Naive thymus-derived CD4-positive, alpha-beta T cell (primary cell): ENCODE data around the gene ADAMTS9. TPM values are rescaled to one million over a fixed set of nuclear protein-coding genes. Genes with fewer than 3 reads are reported as not detected.

Experiments
- ATAC-seq: fragments of 150-1000 bp; cut with Tn5 transposase; 2 replicates; pipeline ENCODE4 v1.10.0; 2021; ENCODE audit warnings: mild to moderate bottlenecking, moderate library complexity
- CTCF ChIA-PET: fragments of 350-600 bp; sonication (Branson Sonifier 250); formaldehyde crosslinking; loops from one replicate; lab custom pipeline; 2021; ENCODE audit warnings: antibody characterized with exemption; lab: Charles Lee
- POLR2A ChIA-PET: fragments of 350-600 bp; sonication (Branson Sonifier 250); formaldehyde crosslinking; loops from one replicate; lab custom pipeline; 2021; ENCODE audit warnings: antibody characterized with exemption, inconsistent platforms; lab: Charles Lee
- DNase-seq, 9 donors: peaks; one replicate each; pipeline versions ENCODE4 v3.0.0 to v3.0.0-alpha.2; 2020 to 2022; ENCODE audit warnings: mixed read lengths in 1 of 9
- H3K27ac ChIP-seq: one replicate; pipeline ENCODE4 v1.7.0; 2013; ENCODE audit warnings: mild to moderate bottlenecking, low read depth, low read length, moderate library complexity
- H3K27me3 ChIP-seq, 2 donors: one replicate each; pipeline ENCODE4 v1.7.0; 2013; ENCODE audit warnings: low read length in 2 of 2, mild to moderate bottlenecking in 2 of 2, moderate library complexity in 2 of 2; ENCODE audit not compliant: control insufficient read depth in 2 of 2, insufficient read depth in 2 of 2
- H3K36me3 ChIP-seq, 3 experiments: 1 replicate in 2 of 3; 2 replicates in 1 of 3; pipeline ENCODE4 v1.7.0; 2013; ENCODE audit warnings: low read length in 3 of 3, mild to moderate bottlenecking in 3 of 3, moderate library complexity in 1 of 3; ENCODE audit not compliant: insufficient read depth in 3 of 3, control insufficient read depth in 2 of 3
- H3K4me1 ChIP-seq, 2 donors: one replicate each; pipeline ENCODE4 v1.7.0; 2013; ENCODE audit warnings: low read length in 2 of 2, mild to moderate bottlenecking in 2 of 2, moderate library complexity in 1 of 2; ENCODE audit not compliant: control insufficient read depth in 2 of 2, insufficient read depth in 2 of 2
- H3K4me3 ChIP-seq: 2 replicates; pipeline ENCODE4 v1.7.0; 2013; ENCODE audit warnings: mild to moderate bottlenecking, low read length
- H3K9me3 ChIP-seq, 3 experiments: 1 replicate in 2 of 3; 2 replicates in 1 of 3; pipeline ENCODE4 v1.7.0; 2013; ENCODE audit warnings: low read length in 3 of 3; ENCODE audit not compliant: control insufficient read depth in 2 of 3
- H3K27ac Mint-ChIP-seq, 9 donors: one replicate each; pipeline ENCODE4 v1.8.0; 2020 to 2022; ENCODE audit warnings: mixed read lengths in 9 of 9, mild to moderate bottlenecking in 8 of 9, moderate library complexity in 5 of 9, inconsistent platforms in 2 of 9
- H3K27me3 Mint-ChIP-seq, 5 donors: one replicate each; pipeline ENCODE4 v1.8.0; 2021 to 2022; ENCODE audit warnings: mixed read lengths in 5 of 5, mild to moderate bottlenecking in 1 of 5
- H3K36me3 Mint-ChIP-seq, 5 donors: one replicate each; pipeline ENCODE4 v1.8.0; 2020 to 2022; ENCODE audit warnings: mixed read lengths in 5 of 5, mild to moderate bottlenecking in 3 of 5, inconsistent platforms in 1 of 5
- H3K4me1 Mint-ChIP-seq, 7 donors: one replicate each; pipeline ENCODE4 v1.8.0; 2020 to 2022; ENCODE audit warnings: mixed read lengths in 7 of 7, mild to moderate bottlenecking in 3 of 7, inconsistent platforms in 1 of 7
- H3K4me3 Mint-ChIP-seq, 10 donors: one replicate each; pipeline ENCODE4 v1.8.0; 2020 to 2022; ENCODE audit warnings: mild to moderate bottlenecking in 10 of 10, mixed read lengths in 10 of 10, moderate library complexity in 6 of 10, inconsistent platforms in 2 of 10
- H3K9me3 Mint-ChIP-seq, 11 donors: one replicate each; pipeline ENCODE4 v1.8.0; 2020 to 2022; ENCODE audit warnings: mixed read lengths in 11 of 11, mild to moderate bottlenecking in 4 of 11, inconsistent platforms in 1 of 11, moderate library complexity in 1 of 11
- intact Hi-C, 2 donors: fragments of 100-400 bp; cut with micrococcal nuclease; formaldehyde crosslinking; loops; one replicate each; pipeline ENCODE4 v1.15.1; 2023
- polyA plus RNA-seq, 2 donors: library from polyadenylated mRNA; unstranded; fragments of 300-500 nt; fragmentation: Illumina TruSeq; gene quantifications; one replicate each; pipeline ENCODE4 v1.2.3, GENCODE V29; 2021
- total RNA-seq, 6 experiments: library from RNA in 5 of 6; stranded (reverse) in 5 of 6; gene quantifications; 1 replicate in 5 of 6; 2 replicates in 1 of 6; pipeline ENCODE4 v1.2.3 and lab custom pipeline; 2021 to 2026

ADAMTS9 gene
- total and polyA plus RNA-seq, 7 experiments from 2014 or later = not detected

GRCh38 chr3:64523324-64523723 is 164.5 kb downstream of the ADAMTS9 start:
- Mint-ChIP-seq H3K27me3 (peaks cover 0 to 11% (median 4%) of the 10 kb centered on the region in 5 donors), H3K27ac (no peak overlapping the region), H3K4me3 (no peak overlapping the region), H3K36me3 (no peaks in the 10 kb centered on the region), H3K4me1 (no peaks in the 10 kb centered on the region), H3K9me3 (peaks cover 0 to 8% (median 3%) of the 10 kb centered on the region in 11 donors)
- no peaks in the 10 kb centered on the region for H3K36me3 ChIP-seq
- no peaks in the 10 kb centered on the region for H3K9me3 ChIP-seq
- ChIA-PET POLR2A (no interaction called here), CTCF (interaction anchor here (0.6 kb wide), 1 partner anchor 1208 kb away, joined by 3 read pairs; no protein-coding TSS in a partner anchor)
- no peak for ATAC-seq
- no peak overlapping the region for H3K27ac ChIP-seq
- no peaks in the 10 kb centered on the region for H3K4me1 ChIP-seq
- H3K27me3 ChIP-seq = no peaks in the 10 kb centered on the region
- intact Hi-C loops = no loop called here
- no peak for DNase-seq
- H3K4me3 ChIP-seq = no peak overlapping the region

GRCh38 chr3:64520334-64520733 is 167.5 kb downstream of the ADAMTS9 start:
- Histone ChIP-seq H3K4me1 (no peaks in the 10 kb centered on the region), H3K9me3 (no peaks in the 10 kb centered on the region), H3K4me3 (no peak overlapping the region), H3K36me3 (no peaks in the 10 kb centered on the region), H3K27ac (no peak overlapping the region), H3K27me3 (no peaks in the 10 kb centered on the region)
- Mint-ChIP-seq H3K9me3 (peaks cover 0 to 8% (median 3%) of the 10 kb centered on the region in 11 donors), H3K27me3 (peaks cover 0 to 17% (median 6%) of the 10 kb centered on the region in 5 donors), H3K27ac (no peak overlapping the region), H3K4me3 (no peak overlapping the region), H3K36me3 (no peaks in the 10 kb centered on the region), H3K4me1 (no peaks in the 10 kb centered on the region)
- intact Hi-C loops = no loop called here
- ATAC-seq = no peak
- DNase-seq = no peak
- ChIA-PET CTCF (no interaction called here), POLR2A (no interaction called here)

GRCh38 chr3:64518950-64519349 is 168.8 kb downstream of the ADAMTS9 start:
- ChIA-PET CTCF (no interaction called here), POLR2A (no interaction called here)
- Mint-ChIP-seq H3K27ac (no peak overlapping the region), H3K4me3 (no peak overlapping the region), H3K4me1 (no peaks in the 10 kb centered on the region), H3K9me3 (peaks cover 0 to 8% (median 3%) of the 10 kb centered on the region in 11 donors), H3K27me3 (peaks cover 0 to 12% (median 6%) of the 10 kb centered on the region in 5 donors), H3K36me3 (no peaks in the 10 kb centered on the region)
- no peaks in the 10 kb centered on the region for H3K4me1 ChIP-seq
- H3K9me3 ChIP-seq = no peaks in the 10 kb centered on the region
- no peaks in the 10 kb centered on the region for H3K27me3 ChIP-seq
- intact Hi-C loops = no loop called here
- H3K36me3 ChIP-seq = no peaks in the 10 kb centered on the region
- ATAC-seq (no peak), DNase-seq (no peak)
- no peak overlapping the region for H3K27ac ChIP-seq
- no peak overlapping the region for H3K4me3 ChIP-seq

DNA sequence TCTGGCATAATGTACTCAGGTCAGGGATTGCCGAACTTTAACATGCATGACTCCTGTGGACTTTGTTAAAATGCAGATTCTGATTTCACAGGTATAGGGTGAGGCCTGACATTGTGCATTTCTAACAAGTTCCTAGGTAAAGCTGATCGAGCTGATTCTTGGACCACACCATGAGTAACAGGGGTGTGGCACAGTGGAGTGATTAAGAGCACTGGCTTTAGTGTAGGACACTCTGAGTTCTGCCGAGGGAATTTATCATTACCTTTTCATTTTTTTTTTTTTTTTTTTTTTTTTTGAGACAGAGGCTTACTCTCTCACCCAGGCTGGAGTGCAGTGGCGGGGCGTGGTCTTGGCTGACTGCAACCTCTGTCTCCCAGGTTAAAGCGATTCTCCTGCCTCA is 169.3 kb downstream of the ADAMTS9 start:
- Histone ChIP-seq H3K4me1 (no peaks in the 10 kb centered on the region), H3K27me3 (no peaks in the 10 kb centered on the region), H3K4me3 (no peak overlapping the region), H3K27ac (no peak overlapping the region), H3K9me3 (no peaks in the 10 kb centered on the region), H3K36me3 (no peaks in the 10 kb centered on the region)
- Mint-ChIP-seq H3K27ac (no peak overlapping the region), H3K36me3 (no peaks in the 10 kb centered on the region), H3K4me3 (no peak overlapping the region), H3K9me3 (peaks cover 0 to 8% (median 3%) of the 10 kb centered on the region in 11 donors), H3K27me3 (peaks cover 0 to 12% (median 6%) of the 10 kb centered on the region in 5 donors), H3K4me1 (no peaks in the 10 kb centered on the region)
- ChIA-PET POLR2A (no interaction called here), CTCF (no interaction called here)
- no peak for DNase-seq
- no peak for ATAC-seq
- intact Hi-C loops = no loop called here

- ChIA-PET POLR2A (no interaction called here), CTCF (no interaction called here)
- ATAC-seq = no peak
- Histone ChIP-seq H3K36me3 (no peaks in the 10 kb centered on the region), H3K27me3 (no peaks in the 10 kb centered on the region), H3K4me3 (no peak overlapping the region), H3K4me1 (no peaks in the 10 kb centered on the region), H3K27ac (no peak overlapping the region), H3K9me3 (no peaks in the 10 kb centered on the region)
- Mint-ChIP-seq H3K27me3 (peaks cover 0 to 12% (median 6%) of the 10 kb centered on the region in 5 donors), H3K4me3 (no peak overlapping the region), H3K4me1 (no peaks in the 10 kb centered on the region), H3K36me3 (no peaks in the 10 kb centered on the region), H3K27ac (no peak overlapping the region), H3K9me3 (peaks cover 0 to 4% (median 0%) of the 10 kb centered on the region in 11 donors)
- intact Hi-C loops = no loop called here
- no peak for DNase-seq
Observed at GRCh38 chr3:64514889-64515288, 172.9 kb downstream of the ADAMTS9 start.

- Mint-ChIP-seq H3K4me1 (peaks cover 0 to 8% (median 0%) of the 10 kb centered on the region in 7 donors), H3K27me3 (peaks cover 0 to 20% (median 13%) of the 10 kb centered on the region in 5 donors), H3K36me3 (no peaks in the 10 kb centered on the region), H3K27ac (no peak overlapping the region), H3K9me3 (peaks cover 0 to 6% (median 0%) of the 10 kb centered on the region in 11 donors), H3K4me3 (no peak overlapping the region)
- POLR2A ChIA-PET = no interaction called here
- Histone ChIP-seq H3K4me3 (no peak overlapping the region), H3K9me3 (no peaks in the 10 kb centered on the region), H3K4me1 (no peaks in the 10 kb centered on the region), H3K27me3 (no peaks in the 10 kb centered on the region), H3K36me3 (no peaks in the 10 kb centered on the region), H3K27ac (no peak overlapping the region)
- intact Hi-C loops = no loop called here
- CTCF ChIA-PET = no interaction called here
- DNase-seq = no peak
- ATAC-seq = no peak
Observed at GRCh38 chr3:64509206-64509605, 178.6 kb downstream of the ADAMTS9 start.

GRCh38 chr3:64508140-64508539 is 179.7 kb downstream of the ADAMTS9 start:
- H3K4me3 Mint-ChIP-seq = no peak overlapping the region
- DNase-seq = no peak
- ATAC-seq = no peak
- CTCF ChIA-PET = no interaction called here
- peaks cover 0 to 6% (median 0%) of the 10 kb centered on the region in 11 donors for H3K9me3 Mint-ChIP-seq
- H3K27ac Mint-ChIP-seq = no peak overlapping the region
- no peak overlapping the region for H3K4me3 ChIP-seq
- H3K36me3 Mint-ChIP-seq = no peaks in the 10 kb centered on the region
- no peak overlapping the region for H3K27ac ChIP-seq
- no peaks in the 10 kb centered on the region for H3K36me3 ChIP-seq
- POLR2A ChIA-PET = no interaction called here
- no peaks in the 10 kb centered on the region for H3K4me1 ChIP-seq
- peaks cover 0 to 8% (median 0%) of the 10 kb centered on the region in 7 donors for H3K4me1 Mint-ChIP-seq
- intact Hi-C loops = no loop called here
- peaks cover 0 to 20% (median 13%) of the 10 kb centered on the region in 5 donors for H3K27me3 Mint-ChIP-seq
- H3K9me3 ChIP-seq = no peaks in the 10 kb centered on the region
- H3K27me3 ChIP-seq = no peaks in the 10 kb centered on the region
